Gastroesophageal sphincter (tissue), 3 donors: ENCODE data around the gene CPO.

Source experiments
- POLR2A ChIP-seq, 2 donors: fragments of 450-650 bp; IDR thresholded peaks; one replicate each; pipeline ENCODE4 v1.6.1; 2017; ENCODE audit warnings: antibody characterized with exemption in 2 of 2, mild to moderate bottlenecking in 2 of 2, moderate library complexity in 1 of 2
- TF ChIP-seq, protein P1 (sequence below), 4 experiments: fragments of 200-600 bp in 2 of 4; fragments of 450-650 bp in 2 of 4; sonication (generic) in 1 of 4; IDR thresholded peaks; one replicate each; pipeline ENCODE4 v1.5.1; 2017 to 2019; ENCODE audit warnings: antibody characterized with exemption in 4 of 4, mild to moderate bottlenecking in 2 of 4, moderate library complexity in 2 of 4

DNA sequence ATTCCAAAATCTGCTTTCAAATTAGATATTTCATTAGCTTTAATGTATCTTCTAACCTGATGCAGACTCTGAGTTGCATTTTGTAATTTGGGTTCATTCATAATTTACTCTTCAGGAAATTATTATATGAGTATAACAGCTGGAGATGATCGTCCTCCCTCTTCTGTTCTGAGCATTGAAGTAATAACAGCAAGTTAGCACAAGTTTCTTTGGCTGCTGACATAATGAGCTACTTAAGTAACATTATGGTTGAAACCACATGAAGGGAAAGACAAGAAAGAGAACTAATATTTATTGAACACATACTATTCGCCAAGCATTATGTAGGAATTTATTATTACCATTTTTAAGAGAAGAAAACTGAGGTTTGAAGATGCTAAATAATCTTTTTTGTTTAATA lies 75.1 kb downstream of the CPO start:
- TF ChIP-seq, protein P1, sequence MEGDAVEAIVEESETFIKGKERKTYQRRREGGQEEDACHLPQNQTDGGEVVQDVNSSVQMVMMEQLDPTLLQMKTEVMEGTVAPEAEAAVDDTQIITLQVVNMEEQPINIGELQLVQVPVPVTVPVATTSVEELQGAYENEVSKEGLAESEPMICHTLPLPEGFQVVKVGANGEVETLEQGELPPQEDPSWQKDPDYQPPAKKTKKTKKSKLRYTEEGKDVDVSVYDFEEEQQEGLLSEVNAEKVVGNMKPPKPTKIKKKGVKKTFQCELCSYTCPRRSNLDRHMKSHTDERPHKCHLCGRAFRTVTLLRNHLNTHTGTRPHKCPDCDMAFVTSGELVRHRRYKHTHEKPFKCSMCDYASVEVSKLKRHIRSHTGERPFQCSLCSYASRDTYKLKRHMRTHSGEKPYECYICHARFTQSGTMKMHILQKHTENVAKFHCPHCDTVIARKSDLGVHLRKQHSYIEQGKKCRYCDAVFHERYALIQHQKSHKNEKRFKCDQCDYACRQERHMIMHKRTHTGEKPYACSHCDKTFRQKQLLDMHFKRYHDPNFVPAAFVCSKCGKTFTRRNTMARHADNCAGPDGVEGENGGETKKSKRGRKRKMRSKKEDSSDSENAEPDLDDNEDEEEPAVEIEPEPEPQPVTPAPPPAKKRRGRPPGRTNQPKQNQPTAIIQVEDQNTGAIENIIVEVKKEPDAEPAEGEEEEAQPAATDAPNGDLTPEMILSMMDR (IDR thresholded peaks at IDR 0.05) = no peak
- TF ChIP-seq POLR2A (IDR thresholded peaks at IDR 0.05) = no peak
